Measurements from ENCODE around the gene CTLA4. TPM values are rescaled to one million over a fixed set of nuclear protein-coding genes. Genes with fewer than 3 reads are reported as not detected.

CTLA4 gene
- polyA plus RNA-seq, 1 donor (not counting 4 experiments of a cell fraction or from before 2014, with no cell fraction given) = not detected

DNA sequence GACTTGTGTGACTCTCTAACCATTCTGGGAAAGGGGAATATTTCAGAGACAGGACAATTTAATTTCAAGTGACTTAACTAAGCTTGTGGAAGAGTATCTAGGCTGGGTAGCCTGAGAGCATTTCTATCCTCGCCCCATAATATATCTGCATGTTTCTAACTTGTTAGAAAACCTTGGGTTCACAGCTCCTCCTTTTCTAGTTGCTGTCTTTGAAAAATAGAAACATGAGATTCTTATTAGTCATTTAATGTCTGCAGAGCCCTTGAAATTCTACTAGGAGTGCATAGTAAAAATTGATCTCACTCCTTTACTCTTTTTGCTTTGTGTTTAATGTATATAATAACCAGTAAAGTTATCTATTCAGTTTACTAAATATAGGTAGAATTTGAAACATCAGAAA, 22.4 kb downstream of the CTLA4 start:
- Histone ChIP-seq H3K9me3 (ENCODE audit: control insufficient read depth, low read depth, low read length) (no peaks in the 10 kb centered on the region), H3K4me3 (ENCODE audit: control insufficient read depth in 2 of 3, extremely low read depth in 1 of 3, insufficient read depth in 2 of 3, low read depth in 1 of 3, low read length in 3 of 3) (no peak overlapping the region), H3K9me1 (ENCODE audit: control insufficient read depth, extremely low read depth, insufficient read depth, low read length) (no peaks in the 10 kb centered on the region), H3K4me1 (ENCODE audit: control insufficient read depth, extremely low read depth, insufficient read depth, low read length) (no peaks in the 10 kb centered on the region), H4K20me1 (ENCODE audit: control insufficient read depth, extremely low read depth, insufficient read depth, low read length) (no peaks in the 10 kb centered on the region), H3K27me3 (ENCODE audit: control insufficient read depth, extremely low read depth, insufficient read depth, low read length) (no peaks in the 10 kb centered on the region), H3K36me3 (ENCODE audit: control insufficient read depth in 2 of 2, extremely low read depth in 1 of 2, insufficient read depth in 2 of 2, low read length in 2 of 2) (no peaks in the 10 kb centered on the region), H3K79me2 (ENCODE audit: control insufficient read depth, insufficient read depth, low read length) (no peaks in the 10 kb centered on the region), H3K4me2 (ENCODE audit: control insufficient read depth, extremely low read depth, insufficient read depth, low read depth, low read length) (no peak overlapping the region), H2AFZ (ENCODE audit: control insufficient read depth, low read length) (no peak overlapping the region), H3K9ac (ENCODE audit: control insufficient read depth, extremely low read depth, insufficient read depth, low read length) (no peak overlapping the region), H3K27ac (ENCODE audit: control insufficient read depth, insufficient read depth, low read length) (no peak overlapping the region)
- dilution Hi-C loops (cut with MboI; ENCODE audit: extremely low pct_ligation_motif_present, low sequenced_read_pairs) = no loop called here
- TF ChIP-seq, protein P1, sequence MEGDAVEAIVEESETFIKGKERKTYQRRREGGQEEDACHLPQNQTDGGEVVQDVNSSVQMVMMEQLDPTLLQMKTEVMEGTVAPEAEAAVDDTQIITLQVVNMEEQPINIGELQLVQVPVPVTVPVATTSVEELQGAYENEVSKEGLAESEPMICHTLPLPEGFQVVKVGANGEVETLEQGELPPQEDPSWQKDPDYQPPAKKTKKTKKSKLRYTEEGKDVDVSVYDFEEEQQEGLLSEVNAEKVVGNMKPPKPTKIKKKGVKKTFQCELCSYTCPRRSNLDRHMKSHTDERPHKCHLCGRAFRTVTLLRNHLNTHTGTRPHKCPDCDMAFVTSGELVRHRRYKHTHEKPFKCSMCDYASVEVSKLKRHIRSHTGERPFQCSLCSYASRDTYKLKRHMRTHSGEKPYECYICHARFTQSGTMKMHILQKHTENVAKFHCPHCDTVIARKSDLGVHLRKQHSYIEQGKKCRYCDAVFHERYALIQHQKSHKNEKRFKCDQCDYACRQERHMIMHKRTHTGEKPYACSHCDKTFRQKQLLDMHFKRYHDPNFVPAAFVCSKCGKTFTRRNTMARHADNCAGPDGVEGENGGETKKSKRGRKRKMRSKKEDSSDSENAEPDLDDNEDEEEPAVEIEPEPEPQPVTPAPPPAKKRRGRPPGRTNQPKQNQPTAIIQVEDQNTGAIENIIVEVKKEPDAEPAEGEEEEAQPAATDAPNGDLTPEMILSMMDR (optimal IDR thresholded peaks at IDR 0.05 in 1 of 3, IDR thresholded peaks at IDR 0.05 in 1 of 3, conservative IDR thresholded peaks at IDR 0.05 in 1 of 3; ENCODE audit: extremely low read depth in 1 of 3, insufficient read depth in 2 of 3, low read length in 3 of 3) = no peak
- no peak for TF ChIP-seq EZH2 (IDR thresholded peaks at IDR 0.05; ENCODE audit: low read length)
- DNase-seq (ENCODE audit: low read depth, low spot score) (no peak), FAIRE-seq (no peak)

DNA sequence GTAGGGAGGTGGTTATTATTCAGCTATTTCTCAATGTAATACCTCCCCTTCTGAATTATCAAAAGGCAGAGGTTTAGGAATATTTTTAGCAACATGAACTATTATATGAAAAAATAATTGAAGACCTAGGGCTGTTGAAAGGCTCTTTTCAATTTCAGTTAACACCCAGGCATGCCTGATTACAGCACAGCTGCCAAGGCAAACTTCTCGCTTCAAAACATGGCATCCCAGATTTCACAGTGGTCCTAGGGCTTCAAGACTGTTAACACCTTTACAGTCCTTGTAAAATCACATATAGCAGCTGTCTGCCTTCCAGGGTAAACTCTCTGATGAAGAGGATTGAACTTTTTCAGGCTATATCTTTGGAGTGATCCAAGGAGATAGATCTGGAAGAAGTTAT, 23.2 kb downstream of the CTLA4 start:
- no peaks in the 10 kb centered on the region for H3K4me1 ChIP-seq (ENCODE audit: control insufficient read depth, extremely low read depth, insufficient read depth, low read length)
- H2AFZ ChIP-seq (ENCODE audit: control insufficient read depth, low read length) = no peak overlapping the region
- no peaks in the 10 kb centered on the region for H3K27me3 ChIP-seq (ENCODE audit: control insufficient read depth, extremely low read depth, insufficient read depth, low read length)
- no peak for FAIRE-seq
- H3K9ac ChIP-seq (ENCODE audit: control insufficient read depth, extremely low read depth, insufficient read depth, low read length) = no peak overlapping the region
- H3K4me3 ChIP-seq (ENCODE audit: control insufficient read depth in 2 of 3, extremely low read depth in 1 of 3, insufficient read depth in 2 of 3, low read depth in 1 of 3, low read length in 3 of 3) = no peak overlapping the region
- dilution Hi-C loops (cut with MboI; ENCODE audit: extremely low pct_ligation_motif_present, low sequenced_read_pairs) = no loop called here
- H4K20me1 ChIP-seq (ENCODE audit: control insufficient read depth, extremely low read depth, insufficient read depth, low read length) = no peaks in the 10 kb centered on the region
- no peak overlapping the region for H3K4me2 ChIP-seq (ENCODE audit: control insufficient read depth, extremely low read depth, insufficient read depth, low read depth, low read length)
- H3K9me1 ChIP-seq (ENCODE audit: control insufficient read depth, extremely low read depth, insufficient read depth, low read length) = no peaks in the 10 kb centered on the region
- H3K79me2 ChIP-seq (ENCODE audit: control insufficient read depth, insufficient read depth, low read length) = no peaks in the 10 kb centered on the region
- no peak for TF ChIP-seq EZH2 (IDR thresholded peaks at IDR 0.05; ENCODE audit: low read length)
- TF ChIP-seq, protein P1 (optimal IDR thresholded peaks at IDR 0.05 in 1 of 3, IDR thresholded peaks at IDR 0.05 in 1 of 3, conservative IDR thresholded peaks at IDR 0.05 in 1 of 3; ENCODE audit: extremely low read depth in 1 of 3, insufficient read depth in 2 of 3, low read length in 3 of 3) = no peak
- no peaks in the 10 kb centered on the region for H3K9me3 ChIP-seq (ENCODE audit: control insufficient read depth, low read depth, low read length)
- no peak overlapping the region for H3K27ac ChIP-seq (ENCODE audit: control insufficient read depth, insufficient read depth, low read length)
- DNase-seq (ENCODE audit: low read depth, low spot score) = no peak
- H3K36me3 ChIP-seq (ENCODE audit: control insufficient read depth in 2 of 2, extremely low read depth in 1 of 2, insufficient read depth in 2 of 2, low read length in 2 of 2) = no peaks in the 10 kb centered on the region

Data from keratinocyte (primary cell).